Kidney epithelial cell (primary cell): ENCODE results near the gene ATP8A1. TPM values are rescaled to one million over a fixed set of nuclear protein-coding genes. Genes with fewer than 3 reads are reported as not detected.

Experiments used
- DNase-seq: peaks from one replicate; pipeline ENCODE4 v3.0.0-alpha.2; 2010; ENCODE audit warnings: low read depth
- H3K27me3 ChIP-seq: 2 replicates; pipeline ENCODE4 v1.6.0; 2011; ENCODE audit warnings: low read length; ENCODE audit not compliant: control insufficient read depth, insufficient read depth
- H3K36me3 ChIP-seq: 2 replicates; pipeline ENCODE4 v1.5.1; 2011; ENCODE audit warnings: low read length; ENCODE audit not compliant: control insufficient read depth, insufficient read depth
- H3K4me3 ChIP-seq: 2 replicates; pipeline ENCODE4 v1.5.1; 2011; ENCODE audit warnings: low read depth, mild to moderate bottlenecking, control low read depth, low read length
- total RNA-seq: library from RNA; depleted of rRNA; stranded (reverse); fragments of >200 nt; gene quantifications from 2 replicates; pipeline ENCODE4 v1.2.3, GENCODE V29; 2015
- TF ChIP-seq, protein P1 (sequence below): IDR thresholded peaks from 2 replicates; pipeline ENCODE4 v1.5.1; 2011; ENCODE audit warnings: mild to moderate bottlenecking, moderate library complexity, low read length, control low read depth, inconsistent platforms; ENCODE audit not compliant: insufficient read depth, poor library complexity, severe bottlenecking

Gene ATP8A1
- total RNA-seq, 1 donor from 2014 or later = 3.3 TPM

- TF ChIP-seq, protein P1, sequence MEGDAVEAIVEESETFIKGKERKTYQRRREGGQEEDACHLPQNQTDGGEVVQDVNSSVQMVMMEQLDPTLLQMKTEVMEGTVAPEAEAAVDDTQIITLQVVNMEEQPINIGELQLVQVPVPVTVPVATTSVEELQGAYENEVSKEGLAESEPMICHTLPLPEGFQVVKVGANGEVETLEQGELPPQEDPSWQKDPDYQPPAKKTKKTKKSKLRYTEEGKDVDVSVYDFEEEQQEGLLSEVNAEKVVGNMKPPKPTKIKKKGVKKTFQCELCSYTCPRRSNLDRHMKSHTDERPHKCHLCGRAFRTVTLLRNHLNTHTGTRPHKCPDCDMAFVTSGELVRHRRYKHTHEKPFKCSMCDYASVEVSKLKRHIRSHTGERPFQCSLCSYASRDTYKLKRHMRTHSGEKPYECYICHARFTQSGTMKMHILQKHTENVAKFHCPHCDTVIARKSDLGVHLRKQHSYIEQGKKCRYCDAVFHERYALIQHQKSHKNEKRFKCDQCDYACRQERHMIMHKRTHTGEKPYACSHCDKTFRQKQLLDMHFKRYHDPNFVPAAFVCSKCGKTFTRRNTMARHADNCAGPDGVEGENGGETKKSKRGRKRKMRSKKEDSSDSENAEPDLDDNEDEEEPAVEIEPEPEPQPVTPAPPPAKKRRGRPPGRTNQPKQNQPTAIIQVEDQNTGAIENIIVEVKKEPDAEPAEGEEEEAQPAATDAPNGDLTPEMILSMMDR = no peak
- H3K36me3 ChIP-seq = no peaks in the 10 kb centered on the region
- H3K4me3 ChIP-seq = no peak overlapping the region
- no peak for DNase-seq
- no peaks in the 10 kb centered on the region for H3K27me3 ChIP-seq
Observed at GRCh38 chr4:42683393-42683792, 26.5 kb upstream of the ATP8A1 start.

- TF ChIP-seq, protein P1 = no peak
- no peaks in the 10 kb centered on the region for H3K36me3 ChIP-seq
Observed at GRCh38 chr4:42678512-42678911, 21.6 kb upstream of the ATP8A1 start.

GRCh38 chr4:42676066-42676951, 19.4 kb upstream of the ATP8A1 start:
- Histone ChIP-seq H3K27me3 (no peaks in the 10 kb centered on the region), H3K36me3 (no peaks in the 10 kb centered on the region), H3K4me3 (no peak overlapping the region)
- TF ChIP-seq, protein P1 = no peak
- DNase-seq = no peak

More at GRCh38 chr4:42678512-42678911, 21.6 kb upstream of the ATP8A1 start:
- no peak for DNase-seq
- Histone ChIP-seq H3K27me3 (no peaks in the 10 kb centered on the region), H3K4me3 (no peak overlapping the region)

DNA sequence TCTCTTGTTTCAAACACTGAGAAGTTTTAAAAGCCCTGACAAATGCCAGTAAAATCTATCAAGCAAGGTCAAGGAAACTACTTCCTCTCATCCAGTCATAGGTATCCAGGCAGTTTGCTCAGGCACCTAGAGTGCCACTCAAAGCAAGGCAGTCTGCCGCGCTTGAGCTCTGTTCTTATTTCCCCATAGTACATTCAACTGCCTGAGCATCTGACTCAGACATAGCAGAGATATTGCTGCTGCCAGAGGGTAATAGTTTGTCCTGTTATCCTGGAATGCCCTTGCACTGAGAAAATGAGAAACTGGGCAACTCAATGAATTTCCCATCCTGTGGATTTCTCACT, 16.1 kb upstream of the ATP8A1 start:
- H3K27me3 ChIP-seq = no peaks in the 10 kb centered on the region
- TF ChIP-seq, protein P1 = no peak
- peak; percentile 60 for DNase-seq
- no peak overlapping the region for H3K4me3 ChIP-seq
- no peaks in the 10 kb centered on the region for H3K36me3 ChIP-seq

- Histone ChIP-seq H3K27me3 (no peaks in the 10 kb centered on the region), H3K4me3 (no peak overlapping the region), H3K36me3 (no peaks in the 10 kb centered on the region)
- no peak for DNase-seq
- TF ChIP-seq, protein P1 = no peak
Observed at GRCh38 chr4:42672359-42673081, 15.6 kb upstream of the ATP8A1 start.
